Hematopoietic multipotent progenitor cell treated with erythropoietin and hydrocortisone succinate and interleukin-3 and kit ligand, for 17 days (in vitro differentiated cells): ENCODE measurements around the gene FSCN2.

Experiments
- DNase-seq: peaks from one replicate; pipeline ENCODE4 v3.0.0-alpha.2; 2015; ENCODE audit warnings: low spot score

FSCN2 gene

DNA sequence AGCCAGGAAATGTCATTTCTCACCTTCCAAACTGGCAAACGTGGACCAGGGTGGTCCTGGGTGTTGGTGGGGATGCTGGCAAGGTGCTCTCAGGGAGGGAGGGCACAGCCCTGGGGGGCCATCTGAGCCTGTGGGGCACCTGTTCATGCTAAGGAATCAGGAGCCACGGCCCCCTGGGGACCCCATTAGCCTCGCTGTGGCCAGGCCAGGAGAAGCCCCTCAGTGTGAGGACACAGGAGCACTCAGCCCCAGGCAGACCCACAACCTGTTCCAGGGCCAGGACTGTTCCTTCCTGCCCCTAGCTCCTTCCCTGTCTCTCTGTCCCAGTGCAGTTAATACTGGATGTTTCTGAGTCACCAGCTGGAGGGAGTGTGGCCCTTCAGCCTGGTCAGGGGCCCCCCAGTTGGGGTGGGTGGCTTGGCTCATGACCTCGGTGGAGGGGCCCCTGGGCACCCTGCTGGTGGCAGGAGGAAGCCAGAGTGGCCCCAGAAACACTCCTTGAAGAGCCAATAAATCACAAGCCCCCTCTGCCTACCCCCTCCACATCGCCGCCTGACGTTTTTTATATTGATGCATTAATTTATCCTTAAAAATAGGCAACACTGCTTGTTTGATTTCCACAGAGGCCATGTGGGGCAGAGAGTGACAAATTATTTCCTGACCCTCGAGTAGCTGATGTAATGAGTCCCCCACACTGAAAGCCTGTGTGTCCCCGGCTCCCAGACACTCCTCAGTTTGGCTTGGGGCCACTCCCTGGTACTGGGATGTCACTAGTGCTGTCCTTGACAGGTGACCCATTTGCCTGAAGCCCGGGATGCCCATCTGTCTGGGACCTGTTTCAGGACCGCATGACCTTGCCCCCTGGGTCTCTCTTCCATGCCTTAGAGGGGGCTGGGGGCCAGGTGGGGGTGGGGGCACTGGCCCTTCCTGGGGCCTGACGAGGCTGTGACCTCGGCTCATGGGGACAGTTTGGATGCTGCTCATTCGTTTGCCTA lies 37.9 kb upstream of the FSCN2 start:
- no peak for DNase-seq

DNA sequence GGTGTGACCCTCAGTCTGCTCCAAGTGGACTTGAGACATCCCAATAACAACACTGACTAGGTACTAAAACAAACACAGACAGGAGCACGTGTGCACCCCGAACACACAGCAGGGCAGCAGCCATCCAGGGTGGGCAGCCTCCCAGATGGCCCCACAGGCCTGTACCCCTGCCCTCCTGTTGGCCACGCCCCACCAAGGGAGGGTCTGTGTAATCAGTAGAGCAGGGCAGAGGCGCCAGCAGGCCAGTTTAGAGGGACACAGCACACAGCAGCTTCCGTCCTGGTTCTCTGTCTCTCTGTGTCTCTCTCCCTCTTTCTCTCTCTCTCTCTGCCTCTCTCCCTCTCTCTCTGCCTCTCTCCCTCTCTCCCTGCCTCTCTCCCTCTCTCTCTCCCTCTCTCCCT lies 37.0 kb upstream of the FSCN2 start:
- no peak for DNase-seq

DNA sequence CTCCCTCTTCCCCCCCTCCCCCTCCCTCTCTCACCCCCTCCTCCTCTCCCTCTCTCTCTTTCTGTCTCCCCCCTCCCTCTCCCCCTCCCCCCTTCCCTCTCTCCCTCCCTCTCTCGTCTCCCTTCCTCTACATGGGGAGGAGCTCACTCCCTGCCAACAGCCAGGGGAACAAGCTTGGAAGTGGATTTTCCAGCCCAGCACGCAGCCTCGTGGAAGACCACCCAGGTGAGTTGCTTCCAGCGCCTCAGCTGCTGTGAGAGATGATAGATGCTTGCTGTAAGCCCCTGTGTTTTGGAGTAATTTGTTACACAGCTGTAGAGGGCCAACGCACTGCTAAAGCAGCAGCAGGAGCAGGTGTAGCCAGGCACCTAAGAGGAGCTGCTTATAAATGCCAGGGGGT lies 36.4 kb upstream of the FSCN2 start:
- DNase-seq = no peak

DNA sequence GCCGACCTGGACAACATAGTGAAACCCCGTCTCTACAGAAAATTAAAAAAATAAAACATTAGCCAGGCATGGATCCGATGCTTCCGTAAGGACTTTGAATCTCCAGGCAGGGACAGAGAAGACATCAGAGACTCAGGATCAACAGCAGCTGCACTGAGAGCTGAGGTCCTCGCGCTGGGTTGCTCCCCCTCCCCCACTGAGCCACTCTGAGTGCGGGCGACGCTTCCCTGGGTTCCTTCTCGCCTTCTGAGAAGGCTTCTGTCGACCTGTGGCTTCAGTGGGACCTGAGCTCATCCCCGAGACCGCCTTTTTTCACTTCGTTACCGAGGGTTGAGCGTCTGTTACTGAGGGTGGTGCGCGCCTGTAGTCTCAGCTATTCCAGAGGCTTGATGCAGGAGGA lies 36.0 kb upstream of the FSCN2 start:
- no peak for DNase-seq

DNA sequence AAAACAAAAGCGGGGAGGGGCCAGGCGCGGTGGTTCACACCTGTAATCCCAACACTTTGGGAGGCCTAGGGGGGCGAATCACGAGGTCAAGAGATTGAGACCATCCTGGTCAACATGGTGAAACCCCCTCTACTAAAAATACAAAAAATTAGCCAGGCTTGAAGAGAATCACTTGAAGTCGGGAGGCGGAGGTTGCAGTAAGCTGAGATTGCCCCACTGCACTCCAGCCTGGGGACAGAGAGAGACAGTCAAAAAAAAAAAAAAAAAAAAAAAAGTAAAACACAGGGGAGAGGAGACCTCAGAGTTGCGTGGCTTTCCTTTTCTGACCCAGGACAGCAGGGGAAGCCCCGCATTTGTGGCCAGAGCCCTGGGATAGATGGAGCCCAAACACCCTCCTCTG lies 35.5 kb upstream of the FSCN2 start:
- no peak for DNase-seq

DNA sequence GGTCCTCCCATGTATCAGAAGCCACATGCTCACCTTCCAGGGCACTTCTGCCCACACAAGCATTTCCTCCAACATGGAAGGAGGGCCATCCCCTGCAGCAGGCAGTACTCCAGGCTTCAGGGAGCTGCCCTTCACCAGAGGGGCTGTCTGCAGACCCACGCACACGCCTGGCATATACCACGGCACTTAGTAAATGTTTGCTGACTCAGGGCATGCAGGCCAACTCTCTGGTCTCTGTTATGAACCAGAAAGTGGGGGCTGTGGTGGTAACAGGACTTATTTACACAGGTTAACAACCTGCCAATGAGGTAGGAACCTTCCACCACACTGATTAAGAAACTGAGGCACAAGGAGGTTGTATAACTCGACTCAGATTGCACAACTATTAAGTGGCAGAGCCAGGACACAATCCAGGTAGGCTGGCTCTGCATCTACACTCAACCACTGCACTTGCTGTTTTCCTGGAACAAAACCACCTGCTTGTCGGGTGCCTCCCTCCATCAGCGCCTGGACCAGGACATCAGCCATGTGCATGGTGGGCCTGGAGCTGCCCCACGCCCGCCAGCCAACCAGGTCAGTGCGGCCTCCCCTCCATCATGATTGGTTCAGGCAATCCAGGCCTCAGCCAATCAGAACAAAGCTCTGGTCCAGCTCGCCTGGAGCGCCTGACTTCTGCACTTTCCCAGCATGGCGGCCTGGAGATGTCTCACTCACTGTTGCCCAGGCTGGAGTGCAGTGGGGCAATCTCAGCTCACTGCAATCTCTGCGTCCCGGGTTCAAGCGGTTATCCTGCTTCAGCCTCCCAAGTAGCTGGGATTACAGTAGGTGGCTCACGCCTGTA lies 34.8 kb upstream of the FSCN2 start:
- DNase-seq = no peak

DNA sequence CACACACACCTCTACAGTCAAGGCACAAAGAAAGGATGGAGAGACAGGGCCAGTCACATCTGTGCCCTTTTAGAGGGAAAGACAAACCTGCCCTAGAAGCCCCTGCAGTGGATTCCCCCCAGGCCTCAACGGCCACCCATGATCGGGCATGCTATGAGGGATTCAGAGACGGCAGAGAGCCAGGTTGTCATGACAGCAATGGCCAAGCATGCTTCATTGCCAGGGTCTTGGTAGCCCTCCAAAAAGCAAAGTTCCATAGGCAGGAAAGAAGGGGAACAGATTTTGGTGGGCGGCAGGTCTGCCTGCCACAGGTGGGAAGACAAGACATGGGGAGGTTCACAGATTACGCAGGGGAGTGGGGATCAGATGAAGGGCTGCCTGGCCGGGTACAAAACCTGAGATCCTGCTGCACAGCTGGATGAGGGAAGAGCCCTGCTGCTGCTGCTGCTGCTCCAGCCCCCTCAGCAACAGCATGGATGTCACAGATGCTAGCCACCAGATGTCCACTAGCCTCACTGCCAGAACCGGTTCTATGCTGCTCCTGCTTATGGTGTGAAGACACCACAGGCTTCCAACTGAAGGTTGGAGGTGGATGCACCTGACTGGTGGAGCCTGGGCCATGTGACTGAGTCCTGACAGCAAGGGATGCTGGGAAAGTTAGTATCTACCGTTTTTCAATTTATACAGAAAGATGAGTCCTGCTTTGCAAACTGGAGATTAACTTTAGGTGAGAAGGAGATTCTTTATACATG lies 33.4 kb upstream of the FSCN2 start:
- no peak for DNase-seq

DNA sequence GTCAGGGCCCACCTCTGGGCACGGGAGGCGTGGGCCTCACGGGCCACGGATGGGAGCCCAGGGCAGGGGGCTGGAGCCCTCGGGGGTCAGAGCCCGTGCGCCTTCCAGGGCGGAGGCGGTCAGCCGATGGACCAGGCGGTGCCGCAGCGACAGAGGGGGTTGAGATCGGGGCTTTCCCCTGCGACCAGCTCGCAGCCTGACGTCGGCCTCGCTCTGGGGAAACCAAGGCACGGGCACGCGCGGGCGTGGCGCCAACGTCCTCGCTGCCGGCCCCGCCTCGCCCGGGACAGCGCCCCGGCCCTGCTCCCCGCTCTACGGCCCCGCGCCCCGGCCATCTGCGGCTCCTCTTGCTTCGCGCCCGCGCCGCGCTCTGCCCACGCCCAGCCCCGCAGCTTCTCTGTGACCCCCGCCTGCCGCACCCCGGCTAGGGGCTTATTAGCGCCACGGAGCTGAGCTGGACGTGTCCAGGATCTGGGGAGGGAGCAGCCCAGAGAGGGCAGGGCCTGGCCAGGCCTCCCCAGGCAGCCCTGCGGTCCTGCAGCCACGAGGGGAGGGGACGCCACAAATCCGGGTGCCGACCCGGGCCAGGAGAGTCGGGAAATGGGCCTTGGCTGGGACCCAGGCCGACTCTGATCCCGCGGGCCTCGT lies 29.1 kb upstream of the FSCN2 start:
- DNase-seq = no peak

DNA sequence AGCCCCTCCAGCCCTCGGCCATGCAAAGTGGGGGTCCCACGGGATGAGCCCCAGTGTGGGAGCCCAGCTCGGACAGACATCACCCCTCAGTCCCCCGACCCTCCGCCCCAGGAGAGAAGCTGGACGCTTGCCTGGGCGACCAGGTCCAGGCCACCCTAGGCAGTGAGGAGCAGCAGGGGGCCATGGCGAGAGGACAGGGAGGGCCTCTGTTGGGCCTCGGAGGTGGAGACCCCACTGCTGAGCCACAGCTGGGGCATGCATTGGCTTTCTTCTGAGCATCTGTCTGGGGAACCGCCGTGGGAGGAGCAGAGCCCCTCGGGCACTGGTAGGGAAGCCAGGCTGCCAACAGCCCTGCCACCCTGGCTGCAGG lies 28.6 kb upstream of the FSCN2 start:
- no peak for DNase-seq

DNA sequence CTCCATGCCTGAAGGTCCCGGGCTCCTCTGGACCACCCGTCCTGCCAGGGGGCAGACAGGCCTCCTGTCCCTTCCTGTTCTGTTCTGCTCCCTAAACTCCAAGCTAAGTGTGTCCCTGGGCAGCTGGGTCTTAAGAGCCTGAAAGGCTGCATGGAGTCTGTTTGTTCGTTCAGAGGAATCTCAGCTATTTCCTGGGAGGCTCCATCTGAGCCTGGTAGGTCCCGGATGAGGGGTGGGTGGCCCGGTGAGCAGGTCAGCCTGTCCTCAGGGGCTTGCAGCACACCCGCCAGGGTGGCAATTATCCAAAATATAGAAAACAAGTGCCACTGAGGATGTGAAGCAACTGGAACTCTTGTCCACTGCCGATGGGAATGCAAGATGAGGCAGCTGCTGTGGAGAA lies 28.1 kb upstream of the FSCN2 start:
- no peak for DNase-seq

DNA sequence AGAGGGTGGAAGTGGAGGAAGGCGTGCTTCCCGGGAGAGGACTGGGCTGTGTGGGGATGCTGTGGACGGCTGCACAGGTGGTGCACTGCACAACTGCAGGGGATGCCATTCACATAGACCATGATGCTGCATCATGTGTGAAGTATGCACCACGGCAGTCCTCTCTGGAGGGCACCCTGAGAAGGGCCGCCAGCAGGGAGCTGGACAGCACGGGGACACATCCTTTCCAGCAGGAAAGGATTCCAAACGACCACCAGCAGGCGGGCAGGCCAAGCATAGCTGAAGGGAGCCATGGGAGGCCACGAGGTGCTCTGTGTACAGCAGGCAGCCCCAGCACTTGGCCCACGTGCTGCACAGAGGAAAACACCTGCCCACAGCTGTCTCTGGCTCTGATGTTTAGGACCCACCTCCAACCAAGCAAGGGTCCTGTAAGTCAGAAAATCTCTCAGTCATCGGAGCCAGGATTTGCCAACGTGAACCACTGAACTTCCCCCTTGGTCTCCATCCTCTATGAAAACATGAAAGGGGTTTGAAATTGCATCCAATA lies 25.6 kb upstream of the FSCN2 start:
- DNase-seq = no peak

DNA sequence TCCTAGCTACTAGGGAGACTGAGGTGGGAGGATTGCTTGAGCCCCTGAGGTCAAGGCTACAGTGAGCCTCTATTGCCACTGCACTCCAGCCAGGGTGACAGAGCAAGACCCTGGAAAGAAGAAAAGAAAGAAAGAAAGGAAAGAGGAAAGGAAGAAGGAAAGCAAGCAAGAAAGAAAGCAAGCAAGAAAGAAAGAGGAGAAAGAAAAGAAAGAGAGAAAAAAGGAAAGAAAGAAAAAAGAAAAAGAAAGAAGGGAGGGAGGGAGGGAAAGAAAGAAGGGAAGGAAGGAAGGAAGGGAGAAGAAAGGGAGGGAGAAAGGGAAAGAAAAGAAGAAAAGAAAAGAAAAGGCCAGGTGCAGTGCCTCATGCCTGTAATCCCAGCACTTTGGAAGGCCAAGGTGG lies 24.6 kb upstream of the FSCN2 start:
- no peak for DNase-seq

DNA sequence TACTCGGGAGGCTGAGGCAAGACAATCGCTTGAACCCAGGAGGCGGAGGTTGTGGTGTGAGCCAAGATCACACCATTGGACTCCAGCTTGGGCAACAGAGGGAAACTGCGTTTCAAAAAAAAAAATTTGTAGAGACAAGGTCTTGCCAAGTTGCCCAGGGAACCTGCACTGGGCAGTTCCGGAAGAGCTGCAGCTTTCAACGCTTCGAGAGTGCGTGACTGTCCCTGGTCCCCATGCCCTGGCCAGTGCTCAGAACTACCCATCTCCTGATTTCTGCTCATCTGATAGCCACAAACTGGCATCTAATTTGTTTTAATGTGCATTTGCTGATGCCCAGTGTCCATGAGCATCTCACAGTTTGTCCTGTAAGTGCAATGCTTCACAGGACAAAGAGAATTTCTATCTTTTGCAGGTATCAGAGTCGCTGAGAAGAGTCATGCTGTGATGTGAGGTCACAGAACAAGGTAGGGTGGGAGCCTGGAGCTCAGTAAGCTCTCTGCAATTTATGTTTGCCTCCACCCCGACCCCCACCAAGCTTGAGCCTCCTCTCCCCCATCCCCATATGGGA lies 19.5 kb upstream of the FSCN2 start:
- no peak for DNase-seq

DNA sequence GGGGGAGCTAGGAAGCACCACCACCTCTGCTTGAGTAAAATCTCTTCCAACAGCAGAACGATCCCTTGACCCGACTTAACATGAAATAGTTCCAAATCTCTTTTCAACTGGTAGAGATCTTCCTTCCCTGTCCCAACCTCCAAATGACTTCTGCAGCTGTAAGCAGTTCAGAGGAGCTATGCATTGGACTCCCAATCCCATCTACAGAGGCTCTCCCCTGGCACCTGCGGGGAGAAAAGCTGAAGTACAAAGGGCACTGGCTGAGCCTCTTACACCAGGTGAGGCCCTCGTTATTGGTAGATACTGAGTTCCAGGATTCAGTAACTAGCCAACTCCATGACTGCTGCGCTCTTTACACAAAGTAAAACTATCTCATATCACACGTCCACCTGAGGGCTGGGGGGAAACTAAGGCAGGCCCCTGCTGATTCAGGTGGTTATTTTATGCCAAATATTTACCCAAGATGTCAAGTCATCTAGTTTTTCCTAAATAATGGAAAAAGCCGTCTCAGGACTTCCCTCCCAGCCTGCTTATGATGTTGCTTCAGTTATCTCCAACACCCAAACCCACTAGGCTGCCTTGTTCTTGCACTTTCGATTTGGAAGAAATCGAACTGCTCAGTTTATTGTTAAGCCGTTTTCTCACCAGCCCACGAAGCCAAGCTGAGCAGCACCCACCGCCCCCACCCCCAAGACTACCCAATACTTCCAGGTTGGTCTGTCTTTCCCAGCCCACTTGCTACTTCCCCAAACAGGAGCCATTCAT lies 18.8 kb upstream of the FSCN2 start:
- DNase-seq = no peak

DNA sequence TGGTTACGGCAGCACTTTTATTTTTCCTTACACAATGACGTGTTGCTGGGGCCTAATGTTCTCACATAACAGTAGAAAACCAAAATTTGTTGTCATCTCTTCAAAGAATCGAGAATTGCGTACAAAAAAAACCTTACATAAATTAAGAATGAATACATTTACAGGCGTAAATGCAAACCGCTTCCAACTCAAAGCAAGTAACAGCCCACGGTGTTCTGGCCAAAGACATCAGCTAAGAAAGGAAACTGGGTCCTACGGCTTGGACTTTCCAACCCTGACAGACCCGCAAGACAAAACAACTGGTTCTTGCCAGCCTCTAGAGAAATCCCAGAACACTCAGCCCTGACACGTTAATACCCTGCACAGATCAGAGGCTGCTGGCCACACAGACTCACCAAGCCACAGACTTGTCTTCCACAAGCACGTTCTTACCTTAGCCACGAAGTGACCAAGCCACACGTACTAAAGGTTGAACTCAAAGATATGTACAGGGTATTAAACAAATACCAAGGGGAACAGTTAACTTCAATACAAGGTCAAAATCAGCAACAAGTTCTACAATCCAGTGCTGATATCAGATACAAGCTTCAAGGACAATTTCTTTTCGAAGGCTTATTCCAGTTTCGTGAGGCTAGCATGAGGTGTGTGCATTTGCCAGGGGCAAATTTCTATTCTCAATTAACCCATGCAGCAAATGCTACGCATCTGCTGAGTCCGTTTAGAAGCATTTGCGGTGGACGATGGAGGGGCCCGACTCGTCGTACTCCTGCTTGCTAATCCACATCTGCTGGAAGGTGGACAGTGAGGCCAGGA lies 18.0 kb upstream of the FSCN2 start:
- no peak for DNase-seq

DNA sequence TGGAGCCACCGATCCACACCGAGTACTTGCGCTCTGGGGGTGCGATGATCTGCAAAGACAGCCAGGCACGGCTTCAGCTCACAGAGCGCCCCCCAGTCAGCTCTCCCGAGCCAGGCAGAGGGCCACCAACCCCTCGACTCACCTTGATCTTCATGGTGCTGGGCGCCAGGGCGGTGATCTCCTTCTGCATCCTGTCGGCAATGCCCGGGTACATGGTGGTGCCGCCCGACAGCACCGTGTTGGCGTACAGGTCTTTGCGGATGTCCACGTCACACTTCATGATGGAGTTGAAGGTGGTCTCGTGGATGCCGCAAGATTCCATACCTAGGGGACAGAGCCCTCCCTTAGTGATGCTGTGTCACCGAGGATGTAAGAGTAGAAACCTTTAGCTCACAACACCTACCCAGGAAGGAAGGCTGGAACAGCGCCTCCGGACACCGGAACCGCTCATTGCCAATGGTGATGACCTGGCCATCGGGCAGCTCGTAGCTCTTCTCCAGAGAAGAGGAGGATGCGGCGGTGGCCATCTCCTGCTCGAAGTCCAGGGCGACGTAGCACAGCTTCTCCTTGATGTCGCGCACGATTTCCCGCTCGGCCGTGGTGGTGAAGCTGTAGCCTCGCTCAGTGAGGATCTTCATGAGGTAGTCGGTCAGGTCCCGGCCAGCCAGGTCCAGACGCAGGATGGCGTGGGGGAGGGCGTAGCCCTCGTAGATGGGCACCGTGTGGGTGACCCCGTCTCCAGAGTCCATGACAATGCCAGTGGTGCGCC lies 17.2 kb upstream of the FSCN2 start:
- DNase-seq = no peak

DNA sequence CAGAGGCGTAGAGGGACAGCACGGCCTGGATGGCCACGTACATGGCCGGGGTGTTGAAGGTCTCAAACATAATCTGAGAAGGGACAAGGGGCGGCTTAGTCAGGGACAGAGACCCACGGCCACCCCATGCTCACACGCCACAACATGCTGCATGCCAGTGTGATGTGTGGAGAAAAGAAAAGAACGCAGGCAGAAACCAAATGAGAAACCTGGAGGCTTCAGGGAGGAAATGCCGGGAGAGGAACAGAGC lies 16.7 kb upstream of the FSCN2 start:
- DNase-seq = no peak

DNA sequence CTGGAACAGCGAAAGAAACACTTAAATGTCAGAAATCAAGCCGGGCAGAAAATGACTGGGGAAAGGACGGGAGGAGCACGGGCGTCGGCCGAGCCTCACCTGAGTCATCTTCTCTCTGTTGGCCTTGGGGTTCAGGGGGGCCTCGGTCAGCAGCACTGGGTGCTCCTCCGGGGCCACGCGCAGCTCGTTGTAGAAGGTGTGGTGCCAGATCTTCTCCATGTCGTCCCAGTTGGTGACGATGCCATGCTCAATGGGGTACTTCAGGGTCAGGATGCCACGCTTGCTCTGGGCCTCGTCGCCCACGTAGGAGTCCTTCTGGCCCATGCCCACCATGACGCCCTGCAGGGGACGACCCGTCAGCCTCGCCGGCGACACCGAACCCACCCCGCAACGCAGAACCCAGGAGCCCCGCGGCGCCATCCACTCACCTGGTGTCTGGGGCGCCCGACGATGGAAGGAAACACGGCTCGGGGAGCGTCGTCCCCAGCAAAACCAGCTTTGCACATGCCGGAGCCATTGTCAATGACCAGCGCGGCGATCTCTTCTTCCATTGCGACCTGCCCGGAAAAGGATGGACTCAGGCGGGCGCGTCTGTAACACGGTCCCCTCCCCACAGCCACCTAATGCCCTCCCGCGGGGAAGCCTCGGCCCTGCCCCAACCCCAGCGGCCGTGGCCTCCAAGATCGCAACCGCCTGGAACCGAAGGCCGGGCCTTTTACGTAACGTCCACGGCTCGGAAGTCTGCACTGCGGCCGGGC lies 16.2 kb upstream of the FSCN2 start:
- no peak for DNase-seq
